Right ventricle myocardium superior (tissue), 1 donor: ENCODE measurements around the gene CPSF6. TPM values are rescaled to one million over a fixed set of nuclear protein-coding genes. Genes with fewer than 3 reads are reported as not detected.
"Not testable (repeated sequence)": the region's sequence is repeated elsewhere in the genome, so short reads cannot be mapped to it uniquely, and the experiment has no call there.

Source experiments
- ATAC-seq: fragments of 200-7000 bp; cut with Tn5 transposase; one replicate; pipeline ENCODE4 v1.9.1; 2020; ENCODE audit warnings: mild to moderate bottlenecking; ENCODE audit not compliant: poor library complexity
- DNase-seq: peaks from one replicate; pipeline ENCODE4 v3.0.0-alpha.2; 2020
- intact Hi-C: fragments of 100-400 bp; cut with DNase I; formaldehyde crosslinking; loops from one replicate; pipeline ENCODE4 v1.11.2; 2022
- microRNA-seq: library from miRNA; unstranded; fragments of <30 nt; microRNA quantifications from one replicate; pipeline ENCODE4 v1.2.0, GENCODE V29; 2020
- total RNA-seq: library from RNA; stranded (reverse); fragmentation: NEBNext Ultra II Directional; extraction: Animal tissue kit (Norgen Biotek cat#: 25700); gene quantifications from one replicate; pipeline ENCODE4 v1.2.1, GENCODE V29; 2021
- donor health status: DM: no; HTN: yes; CAD: no; lungs with severe emphysema.

Gene CPSF6
- total RNA-seq, 1 donor from 2014 or later: 29.3 TPM

GRCh38 chr12:69304284-69304683 is 64.9 kb downstream of the CPSF6 start:
- DNase-seq (no peak), ATAC-seq (no peak)
- intact Hi-C loops: no loop called here

DNA sequence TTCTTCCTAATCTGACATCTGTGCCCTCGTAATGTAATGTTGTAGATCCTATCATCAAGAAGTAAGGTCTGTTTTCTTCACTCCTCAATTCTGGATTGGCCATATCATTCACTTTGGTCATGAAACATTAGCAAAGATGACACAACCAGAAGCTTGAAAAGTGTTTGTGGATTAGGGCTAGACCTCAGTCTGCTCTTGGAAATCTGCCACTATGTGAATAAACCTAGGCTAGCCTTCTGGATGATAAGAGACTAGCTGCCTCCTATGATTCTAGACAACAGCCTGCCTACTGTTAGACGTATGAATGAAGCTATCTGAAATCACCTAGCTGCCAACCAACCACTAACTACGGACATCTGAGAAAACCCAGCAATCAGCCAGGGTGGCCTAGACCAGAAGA is 70.1 kb downstream of the CPSF6 start:
- DNase-seq: no peak
- no peak for ATAC-seq
- intact Hi-C loops: no loop called here

DNA sequence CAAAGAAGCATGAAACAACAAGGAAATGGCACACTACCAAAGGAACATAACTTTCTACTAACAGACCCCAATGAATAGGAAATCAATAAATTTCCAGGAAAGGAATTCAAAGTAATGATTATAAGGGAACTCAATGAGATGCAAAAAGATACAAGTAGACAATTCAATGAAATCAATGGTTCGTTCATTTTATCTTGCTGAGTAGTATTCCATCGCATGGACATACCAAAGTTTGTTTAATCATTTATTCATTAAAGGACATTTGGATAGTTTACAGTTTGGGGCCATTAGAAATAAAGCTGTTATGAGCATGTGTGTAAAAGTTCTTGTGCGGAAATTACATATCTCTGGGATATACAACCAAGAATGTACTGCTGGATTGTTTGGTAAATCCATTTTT is 73.8 kb downstream of the CPSF6 start:
- DNase-seq (no peak), ATAC-seq (no peak)
- intact Hi-C loops: no loop called here

- DNase-seq, ATAC-seq, intact Hi-C loops: not testable (repeated sequence)
Observed at GRCh38 chr12:69316784-69317183, 77.4 kb downstream of the CPSF6 start.

DNA sequence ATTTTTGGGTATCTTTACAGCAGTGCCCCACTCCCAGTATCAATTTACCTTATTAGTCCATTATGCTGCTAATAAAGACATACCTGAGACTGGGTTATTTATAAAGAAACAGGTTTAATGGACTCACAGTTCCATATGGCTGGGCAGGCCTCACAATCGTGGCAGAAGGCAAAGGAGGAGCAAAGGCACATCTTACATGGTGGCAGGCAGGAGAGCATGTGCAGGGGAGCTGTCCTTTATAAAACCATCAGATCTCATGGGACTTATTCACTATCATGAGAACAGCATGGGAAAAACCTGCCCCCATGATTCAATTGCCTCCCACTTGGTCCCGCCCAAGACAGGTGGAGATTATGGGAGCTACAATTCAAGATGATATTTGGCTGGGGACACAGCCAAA is 77.9 kb downstream of the CPSF6 start:
- DNase-seq, ATAC-seq, intact Hi-C loops: not testable (repeated sequence)

GRCh38 chr12:69318225-69318624 is 78.9 kb downstream of the CPSF6 start:
- DNase-seq (no peak), ATAC-seq (no peak)
- intact Hi-C loops: no loop called here

GRCh38 chr12:69321351-69321750 is 82.0 kb downstream of the CPSF6 start:
- intact Hi-C loops: no loop called here
- ATAC-seq: no peak
- no peak for DNase-seq

Small RNA genes lying within 50 kb of the gene (microRNA-seq; reads per million reads assigned to microRNA genes)
- not detected for gene MIR1279

Other genes starting within 250 kb of the CPSF6 start
- 39.9 TPM for gene LYZ, start 108.8 kb downstream of the CPSF6 start, total RNA-seq
- gene YEATS4, start 120.2 kb downstream of the CPSF6 start, total RNA-seq: 10.3 TPM
- gene FRS2, start 230.8 kb downstream of the CPSF6 start, total RNA-seq: 18.0 TPM